Stimulated activated naive CD8-positive, alpha-beta T cell treated with anti-CD3 and anti-CD28 coated beads, Interleukin-15, Interleukin-2, amounts not matched to agents 100 U/mL and 50 U/mL, for 24 hours (primary cell): ENCODE data around the gene POU4F2.
A peak's percentile ranks its signal among the peaks of the same experiment; 100 is the strongest.

Experiments used
- ATAC-seq: fragments of 150-1000 bp; cut with Tn5 transposase; one replicate; pipeline ENCODE4 v1.10.0; 2021
- DNase-seq: peaks from one replicate; pipeline ENCODE4 v3.0.0; 2021

The POU4F2 gene

DNA sequence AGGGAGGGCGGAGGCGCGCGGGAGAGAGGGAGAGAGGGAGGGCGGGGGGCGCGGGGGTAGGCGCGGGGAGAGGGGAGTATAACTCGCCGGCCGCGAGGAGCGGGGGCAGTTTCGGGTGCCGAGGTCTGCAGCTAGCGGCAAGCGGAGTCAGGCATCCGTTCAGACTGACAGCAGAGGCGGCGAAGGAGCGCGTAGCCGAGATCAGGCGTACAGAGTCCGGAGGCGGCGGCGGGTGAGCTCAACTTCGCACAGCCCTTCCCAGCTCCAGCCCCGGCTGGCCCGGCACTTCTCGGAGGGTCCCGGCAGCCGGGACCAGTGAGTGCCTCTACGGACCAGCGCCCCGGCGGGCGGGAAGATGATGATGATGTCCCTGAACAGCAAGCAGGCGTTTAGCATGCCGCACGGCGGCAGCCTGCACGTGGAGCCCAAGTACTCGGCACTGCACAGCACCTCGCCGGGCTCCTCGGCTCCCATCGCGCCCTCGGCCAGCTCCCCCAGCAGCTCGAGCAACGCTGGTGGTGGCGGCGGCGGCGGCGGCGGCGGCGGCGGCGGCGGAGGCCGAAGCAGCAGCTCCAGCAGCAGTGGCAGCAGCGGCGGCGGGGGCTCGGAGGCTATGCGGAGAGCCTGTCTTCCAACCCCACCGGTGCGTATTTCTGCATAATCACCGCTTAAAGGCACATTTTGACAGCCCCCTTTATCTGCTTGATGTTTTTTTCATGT lies at the start of gene POU4F2:
TSS of gene POU4F2 (plus strand) at position 108 of the 720 bp plus-strand sequence. CDS start at position 356, 248 bp downstream.
- DNase-seq (peak; percentile 16), ATAC-seq (peak; percentile 42)

DNA sequence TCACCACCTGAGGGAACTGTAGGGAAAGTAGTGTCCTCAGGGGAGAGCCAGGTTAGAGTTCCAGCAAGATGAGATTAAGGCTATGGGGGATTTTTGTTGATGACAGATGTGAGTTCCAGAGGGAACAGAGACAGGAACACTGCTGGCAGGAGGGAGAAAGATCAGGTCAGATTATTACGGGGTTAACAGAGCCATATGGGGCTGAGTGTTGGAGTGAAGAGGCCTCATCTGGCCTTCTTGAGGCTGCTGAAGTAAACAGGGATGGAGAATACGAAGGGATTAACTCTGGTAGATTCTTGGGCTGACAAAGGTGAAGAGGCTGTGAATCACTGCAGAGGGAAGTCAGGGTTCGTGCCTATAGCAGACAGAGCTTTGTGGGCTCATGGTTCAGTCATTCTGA lies 47.9 kb upstream of the POU4F2 start:
- DNase-seq: no peak
- no peak for ATAC-seq

- DNase-seq: no peak
- ATAC-seq: no peak
Measured at GRCh38 chr4:146592019-146592418, 46.7 kb upstream of the POU4F2 start.

GRCh38 chr4:146632770-146633470 lies 5.8 kb upstream of the POU4F2 start:
- ATAC-seq (no peak), DNase-seq (no peak)

GRCh38 chr4:146633471-146633800 lies 5.3 kb upstream of the POU4F2 start:
- DNase-seq: no peak
- ATAC-seq: no peak

GRCh38 chr4:146634825-146635224 lies 3.9 kb upstream of the POU4F2 start:
- ATAC-seq (no peak), DNase-seq (no peak)

GRCh38 chr4:146637621-146638332 lies 916 bp upstream of the POU4F2 start:
- DNase-seq (no peak), ATAC-seq (no peak)

GRCh38 chr4:146638333-146638785 lies 334 bp upstream of the POU4F2 start:
- ATAC-seq (no peak), DNase-seq (no peak)

DNA sequence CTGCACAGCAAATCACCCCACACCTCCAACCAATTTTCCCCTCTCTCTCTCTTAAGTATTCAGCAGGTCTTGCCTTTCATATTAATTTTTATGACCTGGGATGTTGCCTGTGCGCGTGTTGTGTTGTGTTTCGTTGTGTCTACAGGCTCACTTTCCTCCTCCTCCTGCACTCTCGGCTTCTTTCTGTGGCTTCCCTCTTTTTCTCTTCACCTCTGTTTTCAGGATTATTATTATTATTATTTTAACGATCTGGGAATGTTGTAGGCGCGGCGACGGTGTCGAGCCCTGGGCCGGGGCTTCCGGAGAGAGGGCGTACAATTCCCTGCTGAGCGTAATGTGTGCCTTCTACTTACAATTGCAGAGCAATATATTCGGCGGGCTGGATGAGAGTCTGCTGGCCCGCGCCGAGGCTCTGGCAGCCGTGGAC lies 826 bp downstream of the POU4F2 start:
- ATAC-seq: no peak
- no peak for DNase-seq

DNA sequence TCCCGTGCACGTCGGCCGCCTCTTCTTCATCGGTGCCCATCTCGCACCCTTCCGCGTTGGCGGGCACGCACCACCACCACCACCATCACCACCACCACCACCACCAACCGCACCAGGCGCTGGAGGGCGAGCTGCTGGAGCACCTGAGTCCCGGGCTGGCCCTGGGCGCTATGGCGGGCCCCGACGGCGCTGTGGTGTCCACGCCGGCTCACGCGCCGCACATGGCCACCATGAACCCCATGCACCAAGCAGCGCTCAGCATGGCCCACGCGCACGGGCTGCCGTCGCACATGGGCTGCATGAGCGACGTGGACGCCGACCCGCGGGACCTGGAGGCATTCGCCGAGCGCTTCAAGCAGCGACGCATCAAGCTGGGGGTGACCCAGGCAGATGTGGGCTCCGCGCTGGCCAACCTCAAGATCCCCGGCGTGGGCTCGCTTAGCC lies 1.4 kb downstream of the POU4F2 start:
- ATAC-seq (no peak), DNase-seq (no peak)

- ATAC-seq (no peak), DNase-seq (no peak)
Measured at GRCh38 chr4:146640465-146641061, 1.9 kb downstream of the POU4F2 start.

- DNase-seq (no peak), ATAC-seq (no peak)
Measured at GRCh38 chr4:146641762-146642161, 3.1 kb downstream of the POU4F2 start.

DNA sequence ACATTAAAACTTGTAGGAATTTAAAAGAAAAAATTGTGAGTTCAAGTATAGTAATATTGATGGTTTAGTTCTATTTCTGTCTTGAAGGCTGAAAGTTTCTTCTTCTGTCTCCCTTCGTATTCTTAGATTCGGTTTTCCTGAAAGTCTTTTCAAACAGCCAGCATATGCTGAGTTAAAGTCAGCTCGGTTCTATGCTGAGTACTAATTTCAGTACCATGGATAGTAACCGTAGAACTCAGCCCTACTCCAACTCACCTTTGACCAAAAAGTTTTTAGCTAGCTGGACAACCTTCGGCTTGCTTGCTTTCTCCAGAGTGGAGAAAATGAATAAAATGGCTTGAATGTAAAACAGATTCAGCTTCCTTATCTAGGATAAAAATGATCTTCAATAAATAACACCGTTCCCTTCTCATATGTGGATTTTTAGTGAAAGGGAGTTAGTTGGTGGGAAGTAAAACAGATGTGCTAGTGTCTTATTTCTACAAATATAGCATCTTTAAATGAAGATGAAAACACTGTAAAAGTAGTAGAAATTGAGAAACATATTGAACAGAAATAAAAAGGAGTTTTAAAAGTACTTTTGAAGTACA lies 5.2 kb downstream of the POU4F2 start:
- DNase-seq (no peak), ATAC-seq (no peak)

DNA sequence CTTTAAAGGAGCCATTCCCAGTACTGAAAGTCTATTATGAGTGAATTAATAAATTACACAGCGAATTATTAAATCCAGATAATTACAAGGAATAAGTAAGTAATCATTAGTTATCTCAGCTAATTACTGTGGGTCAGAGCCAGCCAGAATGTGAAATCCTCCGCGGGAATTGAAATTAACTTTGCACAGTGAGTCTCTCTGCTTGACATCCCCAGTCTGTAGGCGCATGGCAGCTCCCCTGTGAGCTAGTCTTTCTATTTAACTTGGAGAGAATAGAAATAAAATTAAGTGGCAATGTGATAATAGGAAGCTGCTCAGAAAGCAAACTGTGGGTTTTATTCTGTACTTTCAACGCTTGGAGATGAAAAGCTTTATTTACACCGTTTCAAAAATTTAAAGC lies 7.2 kb downstream of the POU4F2 start:
- DNase-seq (no peak), ATAC-seq (no peak)

- no peak for DNase-seq
- ATAC-seq: no peak
Measured at GRCh38 chr4:146646593-146647325, 8.1 kb downstream of the POU4F2 start.

GRCh38 chr4:146647615-146648460 lies 9.1 kb downstream of the POU4F2 start:
- no peak for ATAC-seq
- DNase-seq: no peak

DNA sequence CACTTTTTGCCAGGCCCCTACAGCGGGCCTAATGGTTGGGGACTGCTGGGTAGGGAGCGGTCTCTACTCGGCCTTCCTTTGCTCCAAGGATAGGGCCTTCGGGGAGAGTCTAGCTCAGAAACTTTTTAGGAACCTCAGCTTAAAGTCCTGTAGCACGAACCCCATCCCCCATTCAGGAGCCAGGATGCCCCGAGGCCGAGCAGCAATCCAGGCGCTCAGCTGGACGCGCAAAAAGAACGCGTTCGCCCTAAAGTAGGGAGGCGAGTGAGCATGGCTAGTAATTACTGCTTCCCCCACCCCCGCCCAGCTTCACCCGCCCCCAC lies 9.7 kb downstream of the POU4F2 start:
- DNase-seq (no peak), ATAC-seq (no peak)

DNA sequence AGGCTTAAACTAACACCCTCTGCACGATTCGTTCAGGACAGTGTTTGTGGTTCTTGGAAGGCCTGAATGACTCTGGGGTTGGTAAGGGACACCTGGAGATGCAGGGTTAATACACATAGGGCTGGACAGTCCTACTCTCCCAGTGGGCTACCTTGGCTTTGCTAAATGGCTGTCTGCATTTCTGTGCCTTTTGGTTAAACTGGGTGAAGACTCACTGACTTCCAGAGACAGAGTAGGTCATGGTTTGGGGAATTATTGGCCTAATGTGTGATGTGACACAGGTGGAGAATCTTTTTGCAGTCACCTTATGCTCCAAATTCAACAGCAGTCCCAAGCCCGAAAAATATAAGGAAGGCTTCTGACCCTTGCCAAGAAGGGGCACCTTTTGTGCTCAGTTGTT lies 10.5 kb downstream of the POU4F2 start:
- DNase-seq (no peak), ATAC-seq (no peak)

- DNase-seq: no peak
- no peak for ATAC-seq
Measured at GRCh38 chr4:146650034-146650433, 11.3 kb downstream of the POU4F2 start.

DNA sequence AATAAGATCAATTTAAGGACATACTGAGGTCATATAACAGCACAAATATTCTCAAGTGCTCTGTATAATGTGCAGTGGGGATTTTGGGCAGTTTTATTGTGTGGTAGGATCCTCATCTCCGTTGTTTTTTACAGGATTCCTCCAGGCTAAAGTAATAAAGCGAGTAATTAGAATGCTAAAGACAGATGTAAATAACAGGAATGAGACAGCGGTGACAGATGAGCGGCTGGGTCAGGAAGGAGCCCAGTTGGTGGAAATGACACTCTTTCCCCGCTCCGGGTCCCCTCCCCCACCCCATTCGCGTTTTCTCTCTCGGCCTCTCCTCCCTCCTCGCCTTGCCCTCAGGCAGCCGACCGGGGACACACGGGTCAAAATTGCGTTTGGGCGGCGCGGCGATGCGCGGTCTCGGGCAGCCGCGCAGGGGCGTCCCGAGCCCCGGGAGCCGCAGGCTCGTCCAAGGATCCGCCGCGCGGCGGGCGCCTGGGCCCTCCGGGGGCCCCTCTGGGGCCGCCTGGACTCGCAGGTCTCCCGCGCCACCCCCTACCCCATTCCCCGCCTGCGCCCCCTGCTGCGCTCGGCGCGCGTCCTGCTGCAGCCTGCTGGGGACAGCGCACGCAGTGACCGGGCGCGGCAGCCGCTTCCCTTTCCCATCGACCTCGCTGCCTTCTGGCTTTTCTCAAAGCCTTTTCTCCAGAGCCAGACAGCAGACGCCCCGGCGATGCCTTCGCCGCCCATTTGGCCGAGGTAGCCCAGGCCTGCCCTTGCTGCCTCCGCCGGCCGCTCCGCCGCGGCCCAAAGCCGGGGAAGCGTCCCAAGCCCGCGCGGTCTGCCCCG lies 16.2 kb downstream of the POU4F2 start:
- ATAC-seq: peak; percentile 28
- DNase-seq: peak; percentile 4
